Measurements from ENCODE around the gene ARPC1B. TPM values are rescaled to one million over a fixed set of nuclear protein-coding genes. Genes with fewer than 3 reads are reported as not detected.
A peak's percentile ranks its signal among the peaks of the same experiment; 100 is the strongest.
"Not testable (repeated sequence)": the region's sequence is repeated elsewhere in the genome, so short reads cannot be mapped to it uniquely, and the experiment has no call there.

Gene ARPC1B
- total RNA-seq, 1 donor from 2014 or later: 38.7 TPM

- intact Hi-C loops (cut with micrococcal nuclease): no loop called here
Observed at GRCh38 chr7:99384523-99384922, 10.0 kb downstream of the ARPC1B start.

GRCh38 chr7:99385564-99385963 is 11.0 kb downstream of the ARPC1B start:
- DNase-seq (peak; percentile 19), ATAC-seq (no peak)
- intact Hi-C loops (cut with micrococcal nuclease): no loop called here

More at GRCh38 chr7:99384523-99384922, 10.0 kb downstream of the ARPC1B start:
- DNase-seq: peak; percentile 11
- no peak for ATAC-seq

- intact Hi-C loops (cut with micrococcal nuclease): no loop called here
- DNase-seq (no peak), ATAC-seq (no peak)
Observed at GRCh38 chr7:99386584-99387238, 12.2 kb downstream of the ARPC1B start.

- intact Hi-C loops (cut with micrococcal nuclease); ATAC-seq; DNase-seq: not testable (repeated sequence)
Observed at GRCh38 chr7:99387239-99387635, 12.7 kb downstream of the ARPC1B start.

GRCh38 chr7:99387912-99388311 is 13.4 kb downstream of the ARPC1B start:
- ATAC-seq (no peak), DNase-seq (peak; percentile 16)
- intact Hi-C loops (cut with micrococcal nuclease): no loop called here

GRCh38 chr7:99389772-99390171 is 15.2 kb downstream of the ARPC1B start:
- peak; percentile 26 for DNase-seq

GRCh38 chr7:99390941-99391602 is 16.5 kb downstream of the ARPC1B start:
- DNase-seq: peak; percentile 22
- ATAC-seq: no peak
- intact Hi-C loops (cut with micrococcal nuclease): no loop called here

More at GRCh38 chr7:99389772-99390171, 15.2 kb downstream of the ARPC1B start:
- no peak for ATAC-seq
- intact Hi-C loops (cut with micrococcal nuclease): no loop called here

GRCh38 chr7:99392046-99392445 is 17.5 kb downstream of the ARPC1B start:
- DNase-seq: peak; percentile 18
- intact Hi-C loops (cut with micrococcal nuclease): no loop called here
- no peak for ATAC-seq

- intact Hi-C loops (cut with micrococcal nuclease): no loop called here
- peak; percentile 87 for ATAC-seq
- peak; percentile 89 for DNase-seq
Observed at GRCh38 chr7:99392659-99393354, 18.3 kb downstream of the ARPC1B start.

- ATAC-seq (peak; percentile 71), DNase-seq (peak; percentile 75)
- intact Hi-C loops (cut with micrococcal nuclease): no loop called here
Observed at GRCh38 chr7:99393355-99394187, 19.0 kb downstream of the ARPC1B start.

GRCh38 chr7:99394188-99394502 is 19.6 kb downstream of the ARPC1B start:
- DNase-seq: no peak
- ATAC-seq: no peak
- intact Hi-C loops (cut with micrococcal nuclease): no loop called here

GRCh38 chr7:99395616-99396327 is 21.2 kb downstream of the ARPC1B start:
- intact Hi-C loops (cut with micrococcal nuclease): no loop called here
- peak; percentile 29 for DNase-seq
- ATAC-seq: no peak

- intact Hi-C loops (cut with micrococcal nuclease): no loop called here
- ATAC-seq (no peak), DNase-seq (no peak)
Observed at GRCh38 chr7:99396418-99397296, 22.1 kb downstream of the ARPC1B start.

- ATAC-seq (no peak), DNase-seq (no peak)
- intact Hi-C loops (cut with micrococcal nuclease): no loop called here
Observed at GRCh38 chr7:99397297-99397983, 22.9 kb downstream of the ARPC1B start.

GRCh38 chr7:99398891-99399445 is 24.4 kb downstream of the ARPC1B start:
- no peak for DNase-seq
- intact Hi-C loops (cut with micrococcal nuclease): no loop called here
- no peak for ATAC-seq

GRCh38 chr7:99399597-99399996 is 25.1 kb downstream of the ARPC1B start:
- DNase-seq (no peak), ATAC-seq (no peak)
- intact Hi-C loops (cut with micrococcal nuclease): no loop called here

- no peak for ATAC-seq
Observed at GRCh38 chr7:99402854-99403253, 28.3 kb downstream of the ARPC1B start.

More at GRCh38 chr7:99402854-99403253, 28.3 kb downstream of the ARPC1B start:
- intact Hi-C loops (cut with micrococcal nuclease): no loop called here
- no peak for DNase-seq

Data from left ventricle myocardium superior (tissue), 1 donor.